NCI-H1092 (cell line): Measurements from ENCODE around the gene LENG9.
"Not testable (repeated sequence)": the region's sequence is repeated elsewhere in the genome, so short reads cannot be mapped to it uniquely, and the experiment has no call there.

Source experiments
- DNase-seq: peaks from one replicate; lab custom pipeline; 2025; lab: John Stamatoyannopoulos, UW

Gene LENG9

DNA sequence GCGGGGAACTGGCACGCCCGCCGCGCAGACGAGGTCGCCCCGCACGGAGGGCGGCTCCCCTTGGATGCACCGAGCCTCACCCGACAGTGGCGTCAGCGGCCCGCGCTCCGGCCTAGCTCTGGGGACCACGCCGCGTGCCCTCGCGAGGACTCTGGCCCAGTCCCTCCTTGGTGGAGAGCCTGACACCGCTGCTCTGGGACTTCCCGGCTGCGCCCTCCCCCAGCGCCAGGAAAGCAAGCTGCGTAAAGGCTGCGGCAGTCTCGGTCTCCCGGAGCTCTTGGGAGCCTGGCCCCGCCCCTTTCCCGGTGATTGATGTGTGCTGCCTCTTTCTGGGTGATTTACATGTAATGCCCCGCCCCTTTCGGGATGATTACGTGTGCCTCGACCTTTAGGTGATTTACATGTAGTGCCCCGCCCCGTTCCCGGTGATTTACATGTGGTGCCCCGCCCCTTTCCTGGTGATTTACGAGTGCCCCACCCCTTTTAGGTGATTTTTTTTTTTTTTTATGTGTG lies at the start of gene LENG9:
Gene LENG9 (minus strand): TSS at position 248 of the 513 bp plus-strand sequence. CDS start 252 bp downstream, outside the sequence.
- peak; percentile 66 for DNase-seq

DNA sequence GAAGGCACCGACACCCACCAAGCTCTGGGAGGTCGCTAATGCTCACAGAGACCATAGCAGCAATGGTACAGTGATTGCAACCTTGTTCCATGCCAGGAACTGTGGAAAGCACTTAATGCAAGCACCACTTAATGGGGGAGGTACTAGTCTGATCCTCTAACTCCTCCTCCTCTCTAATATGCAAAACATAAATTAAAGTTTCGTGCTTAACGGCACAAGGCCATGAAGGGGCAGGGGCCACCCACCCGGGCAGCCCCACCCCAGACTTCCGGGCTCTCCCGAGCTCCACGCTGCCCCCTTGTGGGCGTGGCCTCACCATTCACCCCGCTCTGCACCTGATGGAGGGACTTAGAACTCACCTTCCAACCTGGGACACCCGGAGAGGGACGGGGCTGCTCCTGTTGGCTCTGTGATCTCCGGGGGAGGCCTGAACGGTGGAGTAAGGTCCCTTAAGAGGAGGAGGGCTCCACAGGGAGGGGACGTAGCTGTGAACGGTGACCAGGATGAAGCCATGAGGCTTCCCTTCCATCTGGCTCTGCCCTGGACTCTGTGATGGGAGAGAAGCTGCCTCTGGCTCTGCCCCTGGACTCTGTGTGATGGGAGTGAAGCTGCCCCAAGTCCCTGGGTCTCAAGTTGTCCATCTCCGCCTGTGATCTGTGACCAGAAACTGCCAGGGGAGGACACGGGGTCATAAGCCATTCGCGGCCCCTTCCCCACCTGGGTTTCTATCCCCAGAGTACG lies 45.8 kb upstream of the LENG9 start:
- DNase-seq, result not testable (repeated sequence)

DNA sequence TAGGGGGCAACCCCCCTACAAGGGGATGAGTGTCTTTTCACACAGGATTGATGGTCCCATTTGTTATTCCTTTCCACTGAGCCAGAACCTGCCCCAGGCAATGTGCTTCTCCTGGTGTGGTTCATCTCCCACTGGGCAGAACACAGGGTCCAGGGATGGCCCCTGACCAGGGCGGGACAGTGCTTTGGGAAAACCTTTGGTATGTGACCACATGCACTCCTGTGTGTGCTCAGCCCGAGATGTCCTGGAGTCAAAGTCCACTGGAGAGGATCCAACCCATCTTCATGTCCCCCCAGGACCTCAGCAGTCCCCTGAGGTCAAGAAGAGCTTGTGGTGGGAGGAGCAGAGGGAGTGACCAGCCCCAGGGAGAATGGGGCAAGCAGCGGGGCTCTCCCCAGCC lies 44.9 kb upstream of the LENG9 start:
- DNase-seq, result not testable (repeated sequence)

- DNase-seq, result no peak
Observed at GRCh38 chr19:54507824-54508223, 44.2 kb upstream of the LENG9 start.

DNA sequence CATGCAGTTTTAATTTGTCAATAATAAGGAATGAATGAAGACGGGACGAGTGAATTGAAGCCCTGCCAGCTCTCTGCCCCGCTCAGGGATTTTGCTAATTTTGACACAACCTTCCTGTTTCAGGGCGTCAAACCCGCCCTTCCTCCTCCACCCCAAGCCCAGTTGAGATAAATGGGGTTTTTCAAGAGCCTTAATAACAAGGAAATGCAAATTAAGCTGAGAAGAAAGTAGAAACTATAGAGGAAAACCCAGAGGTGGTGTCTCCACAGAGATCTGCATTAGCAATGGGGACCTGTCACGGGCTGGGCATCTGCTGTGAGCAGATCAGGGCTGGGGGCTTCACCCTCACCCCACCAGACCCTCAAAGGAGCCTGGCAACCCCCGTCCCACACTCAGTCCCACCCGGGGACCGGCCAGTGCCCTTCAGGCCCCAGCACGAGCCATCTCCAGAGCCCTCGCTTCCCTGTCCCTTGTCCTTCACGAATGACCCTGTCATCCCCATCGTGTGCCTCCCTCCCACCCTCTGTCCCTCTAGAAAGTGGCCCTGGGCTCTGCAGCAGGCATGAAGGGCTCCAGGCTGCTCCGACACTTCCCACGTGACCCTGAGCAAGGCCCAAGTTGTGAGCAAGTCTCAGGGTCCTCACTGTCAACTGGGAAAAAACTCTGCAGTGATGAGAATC lies 43.6 kb upstream of the LENG9 start:
- not testable (repeated sequence) for DNase-seq

DNA sequence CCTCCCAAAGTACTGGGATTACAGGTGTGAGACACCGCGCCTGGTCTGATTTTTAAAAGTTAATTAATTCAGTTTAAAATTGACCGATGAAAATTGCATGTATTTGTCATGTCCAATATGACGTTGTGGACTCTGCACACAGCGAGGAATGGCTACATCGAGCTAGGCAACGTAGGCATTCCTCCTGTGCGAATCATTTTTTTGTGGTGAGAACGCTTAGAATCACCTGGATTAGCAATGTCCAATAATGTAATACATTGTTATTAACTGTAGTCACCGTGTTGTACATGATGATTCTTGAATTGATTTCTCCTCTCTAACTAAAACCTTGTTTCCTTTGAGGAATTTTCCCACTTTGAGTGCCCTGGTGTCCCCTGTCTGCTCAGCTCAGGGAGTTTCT lies 42.5 kb upstream of the LENG9 start:
- DNase-seq, result no peak

DNA sequence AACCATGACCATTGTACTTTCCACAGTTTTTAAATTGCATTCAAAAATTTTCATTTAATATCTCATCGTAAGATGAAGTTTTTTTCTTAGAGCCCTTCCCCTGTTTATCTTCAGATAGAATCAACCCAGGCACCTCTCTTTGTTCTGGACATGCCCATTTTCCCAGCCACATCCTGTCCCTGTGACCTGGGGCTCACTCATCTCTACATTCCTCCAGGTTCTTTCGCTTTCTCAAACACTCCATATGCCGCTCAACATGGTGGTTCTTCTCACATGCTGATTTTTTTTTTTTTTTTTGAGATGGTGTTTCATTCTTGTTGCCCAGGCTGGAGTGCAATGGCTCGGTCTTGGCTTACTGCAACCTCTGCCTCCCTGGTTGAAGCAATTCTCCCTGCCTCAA lies 42.0 kb upstream of the LENG9 start:
- not testable (repeated sequence) for DNase-seq

DNA sequence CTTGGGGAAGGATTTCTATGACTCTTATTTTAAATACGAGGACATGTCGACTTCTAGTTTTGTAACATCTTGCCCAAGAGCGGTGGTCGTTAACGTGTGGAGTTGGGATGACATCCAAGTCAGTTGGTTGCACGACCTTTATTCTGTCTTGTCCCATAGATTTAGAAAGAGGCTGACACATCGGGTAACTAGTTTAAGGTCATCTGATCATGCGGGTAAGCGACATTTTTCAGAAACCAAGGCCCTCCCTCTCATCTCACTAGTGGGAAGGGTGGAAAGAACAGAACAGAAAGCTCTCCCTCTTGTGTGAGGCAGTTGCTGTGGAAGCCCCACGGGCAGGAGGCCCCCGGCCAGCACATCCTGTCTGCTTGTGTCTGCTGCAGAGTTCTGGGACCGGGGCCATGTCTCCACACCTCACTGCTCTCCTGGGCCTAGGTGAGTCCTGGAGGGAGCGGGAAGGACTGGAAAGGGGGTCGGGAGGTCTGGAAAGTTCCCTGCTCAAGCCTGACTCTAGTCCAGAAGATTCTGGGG lies 39.0 kb upstream of the LENG9 start, which contains the start of gene LAIR2:
Gene LAIR2 (plus strand): TSS at position 314 of the 531 bp plus-strand sequence. CDS start 88 bp downstream, at position 402.
- no peak for DNase-seq

DNA sequence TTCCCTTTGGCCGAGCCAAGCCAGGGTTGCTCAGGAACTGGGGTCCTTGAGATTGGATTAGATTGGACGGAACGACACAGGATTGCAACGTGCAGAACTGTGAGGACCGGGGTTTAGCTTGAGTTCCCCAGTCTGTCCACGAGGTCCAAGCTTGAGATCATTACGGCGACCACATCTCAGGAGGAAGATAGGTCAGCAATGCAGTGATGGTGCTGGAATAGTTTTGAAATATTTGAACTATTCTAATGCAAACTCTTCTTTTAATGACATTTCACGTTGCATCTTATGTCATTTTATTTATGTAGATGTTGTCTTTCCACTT lies 34.8 kb upstream of the LENG9 start:
- not testable (repeated sequence) for DNase-seq

GRCh38 chr19:54497747-54498450 lies 34.3 kb upstream of the LENG9 start:
- not testable (repeated sequence) for DNase-seq

DNA sequence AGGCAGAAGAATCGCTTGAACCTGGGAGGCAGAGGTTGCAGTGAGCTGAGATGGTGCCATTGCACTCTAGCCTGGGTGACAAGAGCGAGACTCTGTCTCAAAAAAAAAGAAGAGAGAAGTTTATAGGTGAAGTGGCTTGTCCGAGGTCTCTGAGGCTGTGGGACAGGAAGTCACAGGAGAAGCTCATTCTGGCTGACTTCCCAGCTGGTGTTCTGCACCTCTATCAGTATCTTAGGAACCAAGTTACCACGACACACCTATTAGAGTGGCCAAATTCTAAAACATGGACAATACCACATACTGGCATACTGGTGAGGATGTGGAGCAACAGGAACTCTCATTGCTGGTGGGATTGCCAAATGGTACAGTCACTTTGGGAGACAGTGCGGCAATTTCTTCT lies 31.7 kb upstream of the LENG9 start:
- DNase-seq, result not testable (repeated sequence)

- no peak for DNase-seq
Observed at GRCh38 chr19:54493967-54494585, 30.5 kb upstream of the LENG9 start.

DNA sequence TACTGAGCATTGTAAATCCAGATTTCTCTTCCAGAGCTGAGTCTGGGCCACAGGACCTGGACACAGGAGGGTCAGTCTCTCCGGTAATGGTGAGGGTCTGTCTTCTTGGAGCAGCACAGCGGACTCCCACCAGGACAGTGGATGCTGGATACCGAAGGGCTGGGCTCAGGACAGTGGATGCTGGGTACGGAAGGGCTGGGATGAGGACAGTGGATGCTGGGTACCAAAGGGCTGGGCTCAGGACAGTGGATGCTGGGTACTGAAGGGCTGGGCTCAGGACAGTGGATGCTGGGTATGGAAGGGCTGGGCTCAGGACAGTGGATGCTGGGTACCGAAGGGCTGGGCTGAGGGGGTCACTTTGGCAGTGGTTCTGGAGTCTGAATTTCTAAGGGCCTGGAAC lies 29.5 kb upstream of the LENG9 start:
- not testable (repeated sequence) for DNase-seq

GRCh38 chr19:54492568-54492967 lies 29.0 kb upstream of the LENG9 start:
- DNase-seq, result no peak

DNA sequence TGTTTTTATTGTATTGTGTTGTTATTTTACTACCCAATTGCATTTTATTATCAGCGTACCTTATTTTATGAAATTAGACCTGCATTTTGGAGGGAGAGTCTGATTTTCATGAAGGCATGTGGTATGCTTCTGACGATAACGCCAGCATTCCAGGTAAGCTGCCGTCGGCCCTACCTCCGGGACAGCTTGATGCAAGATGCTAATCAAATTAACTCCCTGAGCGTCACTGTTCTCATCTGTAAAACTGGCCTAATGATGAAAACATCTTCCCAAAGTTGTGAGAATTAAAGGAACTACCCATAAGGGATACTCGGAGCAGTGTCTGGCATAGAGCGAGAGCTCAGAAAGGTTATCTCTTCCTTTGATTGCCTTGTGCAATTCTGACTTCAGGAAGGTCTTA lies 26.2 kb upstream of the LENG9 start:
- DNase-seq, result no peak

DNA sequence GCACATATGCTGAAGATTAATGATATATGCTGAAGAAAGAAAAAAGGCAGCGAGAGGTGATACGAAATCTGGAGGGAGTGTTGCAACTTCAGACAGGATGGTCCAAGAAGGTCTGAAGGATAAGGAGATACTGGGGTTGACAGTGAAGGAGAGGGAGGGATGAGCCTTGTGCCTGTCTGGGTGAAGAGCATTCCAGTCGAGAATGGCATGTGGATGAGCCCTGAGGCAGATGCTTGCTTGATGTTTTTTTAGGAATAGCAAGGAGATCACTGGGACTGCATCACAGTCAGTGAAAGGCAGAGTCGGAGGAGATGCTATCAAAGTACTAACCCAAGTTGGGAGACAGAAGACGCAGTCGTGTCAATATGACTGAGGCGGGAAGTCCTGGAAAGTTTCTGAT lies 25.8 kb upstream of the LENG9 start:
- DNase-seq, result no peak

- no peak for DNase-seq
Observed at GRCh38 chr19:54485851-54486250, 22.3 kb upstream of the LENG9 start.

- no peak for DNase-seq
Observed at GRCh38 chr19:54484451-54484850, 20.9 kb upstream of the LENG9 start.

DNA sequence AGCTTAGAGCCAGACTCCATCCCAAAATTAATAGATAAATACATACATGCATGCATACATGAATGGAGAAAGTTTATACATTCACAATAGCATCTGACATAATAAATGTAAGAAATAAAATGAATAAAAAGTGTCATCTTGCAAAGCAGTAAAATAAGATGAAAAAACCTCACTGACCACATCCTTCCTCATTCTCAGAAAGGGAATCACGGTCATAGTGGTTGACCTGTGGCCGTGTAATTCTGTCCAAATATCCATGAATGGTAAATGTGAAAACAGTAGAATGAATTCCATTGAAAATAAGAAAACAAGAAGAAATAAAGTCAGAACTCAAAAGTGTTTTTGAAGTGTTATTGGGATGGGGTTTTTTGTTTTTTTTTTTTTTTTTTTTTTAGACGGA lies 19.3 kb upstream of the LENG9 start:
- DNase-seq, result no peak

- peak; percentile 43 for DNase-seq
Observed at GRCh38 chr19:54481326-54481930, 17.9 kb upstream of the LENG9 start.

GRCh38 chr19:54480051-54480450 lies 16.5 kb upstream of the LENG9 start:
- DNase-seq, result no peak
